SK-N-MC (cell line): ENCODE results near the gene HOXC12.

Experiments used
- DNase-seq: peaks from one replicate; pipeline ENCODE4 v3.0.0-alpha.2; 2011; ENCODE audit warnings: low read depth, low spot score
- H3K27ac ChIP-seq: fragments of 200-600 bp; sonication (generic); 2 replicates; pipeline ENCODE4 v1.5.1; 2016; ENCODE audit warnings: mixed run types
- H3K36me3 ChIP-seq: fragments of 200-600 bp; sonication (generic); 2 replicates; pipeline ENCODE4 v1.6.1; 2017; ENCODE audit warnings: antibody characterized with exemption, low read length, mixed read lengths; ENCODE audit not compliant: insufficient read depth
- H3K4me3 ChIP-seq: fragments of 200-600 bp; sonication (generic); 2 replicates; pipeline ENCODE4 v1.5.1; 2016
- H3K9ac ChIP-seq: fragments of 200-600 bp; sonication (generic); 2 replicates; pipeline ENCODE4 v1.8.0; 2017; ENCODE audit warnings: mixed run types, mixed read lengths; ENCODE audit not compliant: insufficient read length
- H3K9me3 ChIP-seq: fragments of 200-600 bp; sonication (generic); 2 replicates; pipeline ENCODE4 v1.6.1; 2017; ENCODE audit warnings: low read depth, mild to moderate bottlenecking, antibody characterized with exemption, low read length, moderate library complexity, mixed read lengths
- EZH2 ChIP-seq: fragments of 200-600 bp; sonication (generic); IDR thresholded peaks from one replicate; pipeline ENCODE4 v1.6.1; 2017; ENCODE audit warnings: antibody characterized with exemption
- FOXP2 ChIP-seq: optimal IDR thresholded peaks from 2 replicates; pipeline ENCODE3; 2011; ENCODE audit warnings: mild to moderate bottlenecking, moderate library complexity; ENCODE audit not compliant: insufficient read depth; ENCODE audit errors: extremely low read length, control extremely low read depth
- POLR2AphosphoS5 ChIP-seq: IDR thresholded peaks from 2 replicates; pipeline ENCODE4 v1.6.1; 2012; ENCODE audit warnings: mild to moderate bottlenecking, low read depth, low read length, borderline replicate concordance

HOXC12 gene

GRCh38 chr12:53939141-53940108, 15.3 kb upstream of the HOXC12 start:
- no peaks in the 10 kb centered on the region for H3K36me3 ChIP-seq
- H3K9ac ChIP-seq = peak overlapping the region; percentile 78
- peak overlapping the region; percentile 26; the same call in 1 of the 2 replicates for H3K27ac ChIP-seq
- TF ChIP-seq POLR2AphosphoS5 (0 out of 2 replicates have a peak, but pooled peaks have one; percentile 35), FOXP2 (no peak), EZH2 (no peak)
- H3K4me3 ChIP-seq = peak overlapping the region; percentile 91
- no peaks in the 10 kb centered on the region for H3K9me3 ChIP-seq
- DNase-seq = no peak

DNA sequence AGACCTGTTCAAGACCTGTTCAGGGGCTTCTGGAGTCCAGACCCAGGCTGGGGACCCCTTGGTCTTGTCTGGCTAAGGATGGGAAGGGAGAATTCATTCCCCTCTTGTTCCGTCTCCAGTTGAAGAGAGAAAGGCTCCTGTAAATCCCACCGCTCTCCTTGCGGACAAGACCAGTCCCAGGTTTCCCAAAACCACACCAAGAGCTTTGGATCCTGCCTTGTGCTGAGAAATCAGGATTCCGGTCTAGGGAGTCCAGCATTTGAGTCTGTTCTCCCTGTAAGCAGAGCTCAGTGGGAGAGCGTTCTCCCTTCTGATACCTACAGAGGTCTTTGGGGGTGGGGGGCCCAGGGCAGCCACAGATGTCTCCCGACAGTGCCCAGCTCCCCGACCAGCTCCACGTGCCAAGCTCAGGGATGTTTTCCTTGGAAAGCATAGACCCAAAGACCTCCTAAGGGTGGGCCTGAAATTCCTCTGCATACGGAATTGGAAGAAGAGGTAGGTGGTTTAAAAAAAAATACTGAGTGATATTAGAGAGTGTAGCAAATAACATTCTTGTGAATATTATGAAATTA, 14.2 kb upstream of the HOXC12 start:
- H3K36me3 ChIP-seq = peaks cover 3% of the 10 kb centered on the region; the same call in 1 of the 2 replicates
- H3K4me3 ChIP-seq = peak overlapping the region; percentile 91
- peak overlapping the region; percentile 12; the same call in 1 of the 2 replicates for H3K27ac ChIP-seq
- no peaks in the 10 kb centered on the region for H3K9me3 ChIP-seq
- H3K9ac ChIP-seq = peak overlapping the region; percentile 78
- TF ChIP-seq EZH2 (no peak), POLR2AphosphoS5 (no peak), FOXP2 (no peak)
- DNase-seq = no peak

GRCh38 chr12:53941187-53941586, 13.5 kb upstream of the HOXC12 start:
- DNase-seq = no peak
- Histone ChIP-seq H3K9me3 (no peaks in the 10 kb centered on the region), H3K9ac (no peak overlapping the region), H3K4me3 (peak overlapping the region; percentile 62), H3K27ac (peak overlapping the region; percentile 16), H3K36me3 (peaks cover 8% of the 10 kb centered on the region; the same call in 1 of the 2 replicates)
- TF ChIP-seq POLR2AphosphoS5 (no peak), FOXP2 (no peak), EZH2 (no peak)

DNA sequence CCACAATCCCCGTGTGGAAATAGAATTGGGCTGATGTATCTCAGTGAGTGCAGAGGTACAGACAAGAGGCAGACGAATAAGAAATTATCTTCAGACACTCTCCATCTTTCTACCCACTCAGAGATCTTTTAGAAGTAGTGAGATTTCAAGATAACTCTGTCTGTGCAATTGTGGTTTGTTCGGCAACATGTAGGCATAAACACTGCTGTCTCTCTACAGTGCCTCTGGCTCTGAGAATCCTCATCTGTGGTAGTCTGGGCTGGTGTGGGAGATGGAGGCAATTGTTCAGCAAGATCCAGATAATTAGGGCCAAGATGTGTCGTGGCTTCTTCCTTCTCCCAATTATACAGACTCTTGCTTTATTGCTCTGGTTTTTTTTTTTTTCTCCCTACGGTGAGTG, 13.0 kb upstream of the HOXC12 start:
- no peaks in the 10 kb centered on the region for H3K9me3 ChIP-seq

GRCh38 chr12:53942467-53942997, 12.2 kb upstream of the HOXC12 start:
- Histone ChIP-seq H3K27ac (peak overlapping the region; percentile 43; the same call in 1 of the 2 replicates), H3K36me3 (peaks cover 8% of the 10 kb centered on the region; the same call in 1 of the 2 replicates), H3K9ac (peak overlapping the region; percentile 33), H3K4me3 (peak overlapping the region; percentile 11), H3K9me3 (no peaks in the 10 kb centered on the region)
- no peak for DNase-seq
- TF ChIP-seq EZH2 = no peak
- no peak for TF ChIP-seq FOXP2
- TF ChIP-seq POLR2AphosphoS5 = no peak

More for the DNA sequence above, 13.0 kb upstream of the HOXC12 start:
- Histone ChIP-seq H3K36me3 (peaks cover 8% of the 10 kb centered on the region; the same call in 1 of the 2 replicates), H3K27ac (peak overlapping the region; percentile 16; the same call in 1 of the 2 replicates), H3K4me3 (peak overlapping the region; percentile 62), H3K9ac (no peak overlapping the region)
- peak; percentile 82 for DNase-seq
- TF ChIP-seq EZH2 (no peak), POLR2AphosphoS5 (peak; percentile 47; the same call in 1 of the 2 replicates)

- no peaks in the 10 kb centered on the region for H3K9me3 ChIP-seq
- no peak for DNase-seq
- no peak overlapping the region for H3K9ac ChIP-seq
- H3K36me3 ChIP-seq = peaks cover 8% of the 10 kb centered on the region; the same call in 1 of the 2 replicates
- no peak for TF ChIP-seq POLR2AphosphoS5
- no peak for TF ChIP-seq EZH2
- no peak for TF ChIP-seq FOXP2
- no peak overlapping the region for H3K4me3 ChIP-seq
- H3K27ac ChIP-seq = no peak overlapping the region
These were observed 10.5 kb upstream of the HOXC12 start for GRCh38 chr12:53944209-53944608.

- Histone ChIP-seq H3K9me3 (no peaks in the 10 kb centered on the region), H3K36me3 (peaks cover 8% of the 10 kb centered on the region; the same call in 1 of the 2 replicates), H3K4me3 (no peak overlapping the region), H3K27ac (no peak overlapping the region), H3K9ac (no peak overlapping the region)
- no peak for DNase-seq
- TF ChIP-seq EZH2 (no peak), POLR2AphosphoS5 (no peak), FOXP2 (no peak)
These were observed 9.5 kb upstream of the HOXC12 start for GRCh38 chr12:53944907-53945847.
